Endothelial cell of umbilical vein (primary cell): ENCODE results near the gene DOCK1. TPM values are rescaled to one million over a fixed set of nuclear protein-coding genes. Genes with fewer than 3 reads are reported as not detected.

Source experiments
- BruUV-seq: library from RNA; stranded (reverse); fragments of 400-500 nt; replicated peaks from 2 replicates; lab custom pipeline; 2021; lab: Mats Ljungman, UMichigan
- CTCF ChIA-PET: fragments of 300-600, 350-600 bp; sonication (Branson Sonifier 250); formaldehyde crosslinking; loops from one replicate; lab custom pipeline; 2021; ENCODE audit warnings: antibody characterized with exemption, inconsistent platforms; lab: Charles Lee
- POLR2A ChIA-PET: fragments of 300-600, 350-600 bp; sonication (Branson Sonifier 250); formaldehyde crosslinking; loops from one replicate; lab custom pipeline; 2021; ENCODE audit warnings: antibody characterized with exemption, inconsistent platforms; lab: Charles Lee
- DNase-seq: peaks from one replicate; pipeline ENCODE4 v3.0.0-alpha.2; 2011; ENCODE audit warnings: low read depth, low spot score
- FAIRE-seq: peaks from 2 replicates; lab custom pipeline; 2011; peaks lifted over from hg19 to GRCh38; lab: Jason Lieb, UNC
- H2AFZ ChIP-seq: 2 replicates; pipeline ENCODE4 v1.6.0; 2012; ENCODE audit warnings: low read depth, low read length, control low read depth, inconsistent platforms
- H3K27ac ChIP-seq: 2 replicates; pipeline ENCODE4 v1.5.1; 2011; ENCODE audit warnings: low read depth, mild to moderate bottlenecking, control low read depth, low read length, moderate library complexity; ENCODE audit not compliant: insufficient read depth
- H3K27me3 ChIP-seq, 2 experiments: 2 replicates each; pipeline versions ENCODE4 v1.6.0 to v1.6.1; 2011; ENCODE audit warnings: low read length in 2 of 2, mixed read lengths in 1 of 2; ENCODE audit not compliant: control insufficient read depth in 2 of 2, insufficient read depth in 2 of 2
- H3K36me3 ChIP-seq, 2 experiments: 2 replicates in 1 of 2; 3 replicates in 1 of 2; pipeline ENCODE4 v1.5.1; 2011; ENCODE audit warnings: low read length in 2 of 2, mild to moderate bottlenecking in 1 of 2, moderate library complexity in 1 of 2; ENCODE audit not compliant: control insufficient read depth in 2 of 2, insufficient read depth in 2 of 2; ENCODE audit errors: extremely low read depth in 1 of 2
- H3K4me1 ChIP-seq: 3 replicates; pipeline ENCODE4 v1.5.1; 2011; ENCODE audit warnings: mild to moderate bottlenecking, low read length; ENCODE audit not compliant: control insufficient read depth, insufficient read depth; ENCODE audit errors: extremely low read depth
- H3K4me2 ChIP-seq: 2 replicates; pipeline ENCODE4 v1.6.1; 2011; ENCODE audit warnings: low read length, control low read depth, mixed read lengths; ENCODE audit not compliant: insufficient read depth
- H3K4me3 ChIP-seq, 3 experiments: fragments of 200-600 bp in 1 of 3; sonication (generic), shearing (Covaris generic) in 1 of 3; replicated peaks in 1 of 3; 2 replicates each; pipeline ENCODE4 v1.5.1; 2011 to 2016; ENCODE audit warnings: control low read depth in 3 of 3, low read length in 3 of 3, mild to moderate bottlenecking in 2 of 3, inconsistent platforms in 1 of 3, low read depth in 1 of 3, moderate library complexity in 1 of 3; ENCODE audit not compliant: insufficient read depth in 1 of 3
- H3K79me2 ChIP-seq: 2 replicates; pipeline ENCODE4 v1.6.0; 2012; ENCODE audit warnings: low read length, inconsistent platforms; ENCODE audit not compliant: control insufficient read depth, insufficient read depth
- H3K9ac ChIP-seq: replicated peaks from 2 replicates; pipeline ENCODE3; 2011; ENCODE audit warnings: low read length, control low read depth; ENCODE audit not compliant: insufficient read depth; ENCODE audit errors: extremely low read depth
- H3K9me1 ChIP-seq: replicated peaks from 3 replicates; pipeline ENCODE4 v1.6.0; 2011; ENCODE audit warnings: mild to moderate bottlenecking, low read length; ENCODE audit not compliant: control insufficient read depth, insufficient read depth; ENCODE audit errors: extremely low read depth
- H3K9me3 ChIP-seq: replicated peaks from 2 replicates; pipeline ENCODE4 v1.5.1; 2012; ENCODE audit warnings: low read length, inconsistent platforms; ENCODE audit not compliant: control insufficient read depth, insufficient read depth
- H4K20me1 ChIP-seq: replicated peaks from 2 replicates; pipeline ENCODE3; 2011; ENCODE audit warnings: mild to moderate bottlenecking, low read length; ENCODE audit not compliant: control insufficient read depth, insufficient read depth; ENCODE audit errors: extremely low read depth
- EZH2 ChIP-seq: IDR thresholded peaks from 2 replicates; pipeline ENCODE4 v1.6.1; 2012; ENCODE audit warnings: borderline replicate concordance, low read depth, mild to moderate bottlenecking, moderate library complexity, low read length, inconsistent platforms; ENCODE audit not compliant: severe bottlenecking
- FOS ChIP-seq: IDR thresholded peaks from 2 replicates; pipeline ENCODE4 v1.6.1; 2011; ENCODE audit warnings: mild to moderate bottlenecking, low read length, moderate library complexity, borderline replicate concordance; ENCODE audit not compliant: insufficient read depth
- GATA2 ChIP-seq: IDR thresholded peaks from 2 replicates; pipeline ENCODE4 v1.7.0; 2011; ENCODE audit warnings: low read depth, mild to moderate bottlenecking, moderate library complexity, mixed read lengths, low read length; ENCODE audit not compliant: insufficient read length, insufficient read depth
- JUN ChIP-seq: IDR thresholded peaks from 2 replicates; pipeline ENCODE4 v1.6.1; 2011; ENCODE audit warnings: borderline replicate concordance, low read depth; ENCODE audit not compliant: insufficient read length, insufficient read depth
- MYC ChIP-seq: IDR thresholded peaks from one replicate; pipeline ENCODE4 v1.6.1; 2011; ENCODE audit warnings: mild to moderate bottlenecking, low read depth, low read length
- POLR2A ChIP-seq: IDR thresholded peaks from 2 replicates; pipeline ENCODE4 v1.6.1; 2012; ENCODE audit warnings: low read depth, mild to moderate bottlenecking, control low read depth, low read length
- POLR2AphosphoS5 ChIP-seq: IDR thresholded peaks from 2 replicates; pipeline ENCODE4 v1.6.1; 2012; ENCODE audit warnings: low read depth, mild to moderate bottlenecking, control low read depth, low read length, moderate library complexity; ENCODE audit not compliant: insufficient read depth
- dilution Hi-C: fragments of 300-500 bp; cut with MboI; formaldehyde crosslinking; loops from one replicate; pipeline ENCODE4 v1.15.0; 2019; ENCODE audit warnings: low sequenced_read_pairs; ENCODE audit not compliant: extremely low pct_ligation_motif_present
- intact Hi-C: fragments of 100-400 bp; cut with micrococcal nuclease; formaldehyde crosslinking; loops from one replicate; pipeline ENCODE4 v1.10.0; 2022
- polyA plus RNA-seq, 4 experiments: library from polyadenylated mRNA; depleted of rRNA in 3 of 4; stranded (reverse) in 3 of 4; unstranded in 1 of 4; fragments of >200 nt; gene quantifications; 2 replicates each; pipeline versions ENCODE4 v1.2.1 to v1.2.3, GENCODE V29; 2011 to 2012; ENCODE audit warnings: missing spikeins in 1 of 4
- total RNA-seq: library from RNA; stranded (reverse); gene quantifications from 2 replicates; pipeline ENCODE4 v1.2.3, GENCODE V29; 2021
- TF ChIP-seq, protein P1 (sequence below), 2 donors: IDR thresholded peaks; 1 replicate in 1 of 2; 2 replicates in 1 of 2; pipeline ENCODE4 v1.5.1; 2011; ENCODE audit warnings: low read length in 2 of 2, mild to moderate bottlenecking in 2 of 2, moderate library complexity in 2 of 2, control low read depth in 1 of 2, inconsistent platforms in 1 of 2, low read depth in 1 of 2; ENCODE audit not compliant: insufficient read depth in 1 of 2; ENCODE audit errors: extremely low read depth in 1 of 2

DOCK1 gene
- total and polyA plus RNA-seq, 2 donors (not counting 3 experiments of a cell fraction or from before 2014, with no cell fraction given): 22.5 to 83.1 TPM

- DNase-seq (no peak), FAIRE-seq (no peak)
- H3K4me2 ChIP-seq: no peak overlapping the region
- intact Hi-C loops (no loop called here), dilution Hi-C loops (no loop called here)
- H3K9me3 ChIP-seq: no peaks in the 10 kb centered on the region
- H3K27me3 ChIP-seq: no peaks in the 10 kb centered on the region
- no peaks in the 10 kb centered on the region for H3K9me1 ChIP-seq
- POLR2A ChIA-PET: no interaction called here
- no peaks in the 10 kb centered on the region for H3K79me2 ChIP-seq
- no TSS peak for BruUV-seq
- H3K36me3 ChIP-seq: peaks cover 0 to under 1% of the 10 kb centered on the region in 2 experiments
- H2AFZ ChIP-seq: no peak overlapping the region
- H3K4me3 ChIP-seq: no peak overlapping the region
- H3K27ac ChIP-seq: no peak overlapping the region
- no peaks in the 10 kb centered on the region for H3K4me1 ChIP-seq
- no peak overlapping the region for H3K9ac ChIP-seq
- no peak for TF ChIP-seq POLR2AphosphoS5
- no peak for TF ChIP-seq POLR2A
- no peak for TF ChIP-seq GATA2
- no peak for TF ChIP-seq MYC
- no peak for TF ChIP-seq JUN
- TF ChIP-seq FOS: no peak
- TF ChIP-seq EZH2: no peak
- TF ChIP-seq, protein P1, sequence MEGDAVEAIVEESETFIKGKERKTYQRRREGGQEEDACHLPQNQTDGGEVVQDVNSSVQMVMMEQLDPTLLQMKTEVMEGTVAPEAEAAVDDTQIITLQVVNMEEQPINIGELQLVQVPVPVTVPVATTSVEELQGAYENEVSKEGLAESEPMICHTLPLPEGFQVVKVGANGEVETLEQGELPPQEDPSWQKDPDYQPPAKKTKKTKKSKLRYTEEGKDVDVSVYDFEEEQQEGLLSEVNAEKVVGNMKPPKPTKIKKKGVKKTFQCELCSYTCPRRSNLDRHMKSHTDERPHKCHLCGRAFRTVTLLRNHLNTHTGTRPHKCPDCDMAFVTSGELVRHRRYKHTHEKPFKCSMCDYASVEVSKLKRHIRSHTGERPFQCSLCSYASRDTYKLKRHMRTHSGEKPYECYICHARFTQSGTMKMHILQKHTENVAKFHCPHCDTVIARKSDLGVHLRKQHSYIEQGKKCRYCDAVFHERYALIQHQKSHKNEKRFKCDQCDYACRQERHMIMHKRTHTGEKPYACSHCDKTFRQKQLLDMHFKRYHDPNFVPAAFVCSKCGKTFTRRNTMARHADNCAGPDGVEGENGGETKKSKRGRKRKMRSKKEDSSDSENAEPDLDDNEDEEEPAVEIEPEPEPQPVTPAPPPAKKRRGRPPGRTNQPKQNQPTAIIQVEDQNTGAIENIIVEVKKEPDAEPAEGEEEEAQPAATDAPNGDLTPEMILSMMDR (IDR thresholded peaks at IDR 0.05; ENCODE audit: extremely low read depth in 1 of 2, insufficient read depth in 1 of 2, low read depth in 1 of 2, low read length in 2 of 2): no peak
- no peaks in the 10 kb centered on the region for H4K20me1 ChIP-seq
- CTCF ChIA-PET: interaction anchor here (1.4 kb wide), 1 partner anchor 126 kb away, joined by 4 read pairs; no protein-coding TSS in a partner anchor
Observed at GRCh38 chr10:127368929-127369328, 463.7 kb downstream of the DOCK1 start.
